ENCODE data around the gene SUPT4H1. TPM values are rescaled to one million over a fixed set of nuclear protein-coding genes. Genes with fewer than 3 reads are reported as not detected.

The SUPT4H1 gene
- total RNA-seq, 1 experiment from 2014 or later, result 53.8 TPM

GRCh38 chr17:58400826-58401225 lies 48.8 kb upstream of the SUPT4H1 start:
- DNase-seq (ENCODE audit: low read depth, low spot score) (no peak), ATAC-seq (no peak)
- POLR2A ChIA-PET, result no interaction called here
- H3K27ac ChIP-seq (ENCODE audit: low read length), result no peak overlapping the region
- no peak for TF ChIP-seq SIN3A (IDR thresholded peaks at IDR 0.05; ENCODE audit: borderline replicate concordance, insufficient read depth, low read depth, low read length)
- TF ChIP-seq TCF7L2 (IDR thresholded peaks at IDR 0.05; ENCODE audit: low read depth, low read length), result no peak
- TF ChIP-seq CTCF (IDR thresholded peaks at IDR 0.05), result no peak
- BruUV-seq (replicated peaks), result no TSS peak
- no peaks in the 10 kb centered on the region for H3K27me3 ChIP-seq (ENCODE audit: control insufficient read depth, insufficient read depth, low read length)
- H3K4me3 ChIP-seq (ENCODE audit: low read depth in 2 of 2, low read length in 2 of 2), result no peak overlapping the region
- no peaks in the 10 kb centered on the region for H3K9me3 ChIP-seq (ENCODE audit: control insufficient read depth, insufficient read depth, low read depth, low read length)
- in situ Hi-C loops (cut with HindIII; ENCODE audit: low pct_unique_long_range_greater_than_20kb, low sequenced_read_pairs), result no loop called here
- no peaks in the 10 kb centered on the region for H3K36me3 ChIP-seq (ENCODE audit: control insufficient read depth, insufficient read depth, low read length)
- CTCF ChIA-PET, result no interaction called here
- intact Hi-C loops (cut with micrococcal nuclease; ENCODE audit: unreplicated experiment), result no loop called here
- no peaks in the 10 kb centered on the region; the same call in 1 of the 2 replicates for H3K4me1 ChIP-seq (ENCODE audit: control insufficient read depth, insufficient read depth, low read length)

GRCh38 chr17:58399974-58400373 lies 48.0 kb upstream of the SUPT4H1 start:
- TF ChIP-seq SIN3A (IDR thresholded peaks at IDR 0.05; ENCODE audit: borderline replicate concordance, insufficient read depth, low read depth, low read length) (no peak), REST (IDR thresholded peaks at IDR 0.05; ENCODE audit: insufficient read depth in 1 of 2, low read depth in 2 of 2, low read length in 1 of 2) (no peak), POLR2AphosphoS5 (IDR thresholded peaks at IDR 0.05; ENCODE audit: low read depth, low read length) (no peak), CTCF (IDR thresholded peaks at IDR 0.05) (no peak), TCF7L2 (IDR thresholded peaks at IDR 0.05; ENCODE audit: low read depth, low read length) (no peak)
- Histone ChIP-seq H3K27me3 (ENCODE audit: control insufficient read depth, insufficient read depth, low read length) (no peaks in the 10 kb centered on the region), H3K9me3 (ENCODE audit: control insufficient read depth, insufficient read depth, low read depth, low read length) (no peaks in the 10 kb centered on the region), H3K36me3 (ENCODE audit: control insufficient read depth, insufficient read depth, low read length) (no peaks in the 10 kb centered on the region), H3K27ac (ENCODE audit: low read length) (no peak overlapping the region), H3K4me3 (ENCODE audit: low read depth in 2 of 2, low read length in 2 of 2) (no peak overlapping the region), H3K4me1 (ENCODE audit: control insufficient read depth, insufficient read depth, low read length) (no peaks in the 10 kb centered on the region; the same call in 1 of the 2 replicates)
- intact Hi-C loops (cut with micrococcal nuclease; ENCODE audit: unreplicated experiment) (no loop called here), in situ Hi-C loops (cut with HindIII; ENCODE audit: low pct_unique_long_range_greater_than_20kb, low sequenced_read_pairs) (no loop called here)
- ATAC-seq (no peak), DNase-seq (ENCODE audit: low read depth, low spot score) (no peak)
- CTCF ChIA-PET, result no interaction called here
- BruUV-seq (replicated peaks), result no TSS peak
- POLR2A ChIA-PET, result no interaction called here

Measured in Panc1 (cell line).